Measurements from ENCODE around the gene NUPR2. TPM values are rescaled to one million over a fixed set of nuclear protein-coding genes. Genes with fewer than 3 reads are reported as not detected.

NUPR2 gene
- total and polyA plus RNA-seq, 10 of the 15 experiments (the other 5 are each of a cell fraction or from before 2014, with no cell fraction given), result not detected

DNA sequence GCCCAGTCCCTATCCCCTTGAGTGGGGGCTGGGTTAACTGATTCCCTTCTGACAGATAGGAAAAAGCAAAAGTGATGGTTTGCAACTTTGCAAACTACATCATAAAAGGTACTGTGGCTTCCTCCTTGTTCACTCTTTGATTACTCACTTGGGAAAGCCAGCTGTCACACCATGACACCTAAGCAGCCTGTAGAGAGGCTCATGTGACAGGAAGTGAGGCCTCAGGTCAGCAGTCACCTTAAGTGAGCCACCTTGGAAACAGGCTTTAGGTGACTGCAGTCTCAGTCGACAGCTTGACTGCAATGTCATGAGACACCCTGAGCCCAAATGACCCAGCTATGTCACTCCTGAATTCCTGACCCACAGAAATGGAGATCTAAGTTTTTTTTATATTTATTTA, 5.6 kb downstream of the NUPR2 start:
- intact Hi-C loops (cut with micrococcal nuclease; ENCODE audit: unreplicated experiment), result no loop called here
- no peak overlapping the region for H3K9ac ChIP-seq (ENCODE audit: control insufficient read depth, insufficient read depth, low read length)
- ChIA-PET SMC1A (ENCODE audit: uncharacterized antibody, unreplicated experiment) (no interaction called here), POLR2A (no interaction called here), RAD21 (ENCODE audit: unreplicated experiment) (no interaction called here), CTCF (no interaction called here)
- 90% methylated on average over 1 of the region's 1 CpG for WGBS (ENCODE audit: insufficient coverage, insufficient replicate concordance, low lambda C conversion rate, missing lambda C conversion rate)
- H3K27ac ChIP-seq (ENCODE audit: control insufficient read depth, insufficient read depth), result no peak overlapping the region
- H2AFZ ChIP-seq (ENCODE audit: control insufficient read depth, low read depth, low read length), result no peak overlapping the region
- H3K27me3 ChIP-seq (replicated peaks in 1 of 2; ENCODE audit: control insufficient read depth in 2 of 2, insufficient read depth in 2 of 2, low read length in 1 of 2), result no peaks in the 10 kb centered on the region
- ATAC-seq (no peak), FAIRE-seq (no peak), DNase-seq (ENCODE audit: low read depth, low spot score) (no peak)
- no TSS peak for BruUV-seq (replicated peaks)
- in situ Hi-C loops (cut with MboI), result no loop called here
- H3K4me3 ChIP-seq, result no peak overlapping the region
- peaks cover 2% of the 10 kb centered on the region; the same call in 2 of the 3 replicates for H3K9me3 ChIP-seq (replicated peaks; ENCODE audit: control insufficient read depth, insufficient read depth, low read length)
- H3K79me2 ChIP-seq (ENCODE audit: control insufficient read depth, insufficient read depth, low read length), result peaks cover 7% of the 10 kb centered on the region
- H4K20me1 ChIP-seq (ENCODE audit: control insufficient read depth, insufficient read depth), result no peaks in the 10 kb centered on the region
- no peaks in the 10 kb centered on the region for H3K36me3 ChIP-seq (ENCODE audit: control insufficient read depth in 2 of 2, insufficient read depth in 2 of 2, low read length in 1 of 2)
- TF ChIP-seq MXI1 (IDR thresholded peaks at IDR 0.05; ENCODE audit: low read depth, low read length) (no peak), TCF12 (IDR thresholded peaks at IDR 0.05; ENCODE audit: low read depth, low read length) (no peak), ZBTB40 (IDR thresholded peaks at IDR 0.05; ENCODE audit: borderline replicate concordance) (no peak), RELA (IDR thresholded peaks at IDR 0.05; ENCODE audit: borderline replicate concordance, partially characterized antibody) (no peak), FOS (IDR thresholded peaks at IDR 0.05; ENCODE audit: borderline replicate concordance, extremely low read depth, insufficient read length) (no peak), NFIC (IDR thresholded peaks at IDR 0.05; ENCODE audit: low read depth, low read length) (no peak), ELK1 (IDR thresholded peaks at IDR 0.05; ENCODE audit: low read depth, low read length) (no peak), YY1 (IDR thresholded peaks at IDR 0.05; ENCODE audit: low read depth, low read length) (no peak), FOXM1 (IDR thresholded peaks at IDR 0.05; ENCODE audit: low read depth, low read length) (no peak), BMI1 (IDR thresholded peaks at IDR 0.05; ENCODE audit: borderline replicate concordance) (no peak), STAT1 (conservative IDR thresholded peaks at IDR 0.05) (no peak), TCF3 (IDR thresholded peaks at IDR 0.05; ENCODE audit: borderline replicate concordance, insufficient read depth, low read depth, low read length) (no peak), EED (IDR thresholded peaks at IDR 0.05; ENCODE audit: low read depth) (no peak)
- TF ChIP-seq, protein P1, sequence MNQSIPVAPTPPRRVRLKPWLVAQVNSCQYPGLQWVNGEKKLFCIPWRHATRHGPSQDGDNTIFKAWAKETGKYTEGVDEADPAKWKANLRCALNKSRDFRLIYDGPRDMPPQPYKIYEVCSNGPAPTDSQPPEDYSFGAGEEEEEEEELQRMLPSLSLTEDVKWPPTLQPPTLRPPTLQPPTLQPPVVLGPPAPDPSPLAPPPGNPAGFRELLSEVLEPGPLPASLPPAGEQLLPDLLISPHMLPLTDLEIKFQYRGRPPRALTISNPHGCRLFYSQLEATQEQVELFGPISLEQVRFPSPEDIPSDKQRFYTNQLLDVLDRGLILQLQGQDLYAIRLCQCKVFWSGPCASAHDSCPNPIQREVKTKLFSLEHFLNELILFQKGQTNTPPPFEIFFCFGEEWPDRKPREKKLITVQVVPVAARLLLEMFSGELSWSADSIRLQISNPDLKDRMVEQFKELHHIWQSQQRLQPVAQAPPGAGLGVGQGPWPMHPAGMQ (IDR thresholded peaks at IDR 0.05; ENCODE audit: borderline replicate concordance), result no peak
- H3K4me2 ChIP-seq (ENCODE audit: control insufficient read depth, insufficient read depth), result no peak overlapping the region
- H3K4me1 ChIP-seq (ENCODE audit: control insufficient read depth, insufficient read depth, low read length), result no peaks in the 10 kb centered on the region

Data from GM12878 (cell line).